CD4-positive, alpha-beta T cell treated with Interleukin-1 beta for 1 hour (primary cell): ENCODE measurements around the gene ADRA2A.

Experiments
- DNase-seq, 2 donors: peaks; one replicate each; pipeline ENCODE4 v3.0.0-alpha.2; 2020 to 2022

The ADRA2A gene

GRCh38 chr10:111084366-111085255 is 7.8 kb downstream of the ADRA2A start:
- no peak for DNase-seq

GRCh38 chr10:111085690-111086353 is 9.0 kb downstream of the ADRA2A start:
- no peak for DNase-seq

- no peak for DNase-seq
Observed at GRCh38 chr10:111086574-111086973, 9.7 kb downstream of the ADRA2A start.

- DNase-seq, result no peak
Observed at GRCh38 chr10:111087331-111087756, 10.5 kb downstream of the ADRA2A start.

- no peak for DNase-seq
Observed at GRCh38 chr10:111087968-111088505, 11.2 kb downstream of the ADRA2A start.

GRCh38 chr10:111089293-111089692 is 12.5 kb downstream of the ADRA2A start:
- no peak for DNase-seq

GRCh38 chr10:111091833-111092232 is 15.0 kb downstream of the ADRA2A start:
- DNase-seq, result no peak

- DNase-seq, result no peak
Observed at GRCh38 chr10:111093741-111094380, 17.0 kb downstream of the ADRA2A start.

GRCh38 chr10:111098679-111099437 is 22.0 kb downstream of the ADRA2A start:
- no peak for DNase-seq

- DNase-seq, result no peak
Observed at GRCh38 chr10:111100198-111100597, 23.4 kb downstream of the ADRA2A start.

- no peak for DNase-seq
Observed at GRCh38 chr10:111101796-111102195, 25.0 kb downstream of the ADRA2A start.

- no peak for DNase-seq
Observed at GRCh38 chr10:111102359-111102837, 25.6 kb downstream of the ADRA2A start.

- DNase-seq, result no peak
Observed at GRCh38 chr10:111103196-111103840, 26.5 kb downstream of the ADRA2A start.

- no peak for DNase-seq
Observed at GRCh38 chr10:111104811-111105210, 28.0 kb downstream of the ADRA2A start.

GRCh38 chr10:111106081-111106480 is 29.3 kb downstream of the ADRA2A start:
- DNase-seq, result no peak

- no peak for DNase-seq
Observed at GRCh38 chr10:111107023-111107422, 30.2 kb downstream of the ADRA2A start.

GRCh38 chr10:111107846-111108245 is 31.0 kb downstream of the ADRA2A start:
- DNase-seq, result no peak

- DNase-seq, result no peak
Observed at GRCh38 chr10:111108441-111108840, 31.6 kb downstream of the ADRA2A start.

- DNase-seq, result no peak
Observed at GRCh38 chr10:111109501-111110242, 32.8 kb downstream of the ADRA2A start.

- DNase-seq, result no peak
Observed at GRCh38 chr10:111110771-111111170, 33.9 kb downstream of the ADRA2A start.

GRCh38 chr10:111112333-111112732 is 35.5 kb downstream of the ADRA2A start:
- DNase-seq, result no peak
